LNCAP (cell line): ENCODE results near the gene ITSN1.

Source experiments
- CTCF ChIP-seq: fragments of 450-650 bp; IDR thresholded peaks from 2 replicates; pipeline ENCODE4 v1.5.1; 2017; ENCODE audit warnings: mild to moderate bottlenecking

Gene ITSN1

GRCh38 chr21:33739701-33740100 is 97.4 kb downstream of the ITSN1 start:
- TF ChIP-seq CTCF: no peak

GRCh38 chr21:33747420-33747819 is 105.1 kb downstream of the ITSN1 start:
- TF ChIP-seq CTCF: no peak

GRCh38 chr21:33748903-33749302 is 106.6 kb downstream of the ITSN1 start:
- TF ChIP-seq CTCF: no peak

GRCh38 chr21:33750017-33750416 is 107.7 kb downstream of the ITSN1 start:
- TF ChIP-seq CTCF: no peak

- no peak for TF ChIP-seq CTCF
Observed at GRCh38 chr21:33751120-33751519, 108.8 kb downstream of the ITSN1 start.

GRCh38 chr21:33751533-33751932 is 109.2 kb downstream of the ITSN1 start:
- no peak for TF ChIP-seq CTCF

GRCh38 chr21:33752260-33752659 is 110.0 kb downstream of the ITSN1 start:
- TF ChIP-seq CTCF: no peak

- no peak for TF ChIP-seq CTCF
Observed at GRCh38 chr21:33753886-33754285, 111.6 kb downstream of the ITSN1 start.
